Right ventricle myocardium inferior (tissue), 1 donor: ENCODE results near the gene TBC1D5. TPM values are rescaled to one million over a fixed set of nuclear protein-coding genes. Genes with fewer than 3 reads are reported as not detected.
"Not testable (repeated sequence)": the region's sequence is repeated elsewhere in the genome, so short reads cannot be mapped to it uniquely, and the experiment has no call there.

Experiments used
- ATAC-seq: fragments of 200-7000 bp; cut with Tn5 transposase; one replicate; pipeline ENCODE4 v1.9.1; 2020; ENCODE audit warnings: mild to moderate bottlenecking, moderate library complexity
- DNase-seq: peaks from one replicate; pipeline ENCODE4 v3.0.0; 2021; ENCODE audit errors: missing footprints
- intact Hi-C: fragments of 100-400 bp; cut with DNase I; formaldehyde crosslinking; loops from one replicate; pipeline ENCODE4 v1.11.0; 2022
- total RNA-seq: library from RNA; stranded (reverse); fragmentation: NEBNext Ultra II Directional; extraction: Animal tissue kit (Norgen Biotek cat#: 25700); gene quantifications from one replicate; pipeline ENCODE4 v1.2.1, GENCODE V29; 2021
- donor health status: DM: no; HTN: yes; CAD: no; lungs with severe emphysema.

Gene TBC1D5
- total RNA-seq, 1 donor from 2014 or later, result 34.4 TPM

DNA sequence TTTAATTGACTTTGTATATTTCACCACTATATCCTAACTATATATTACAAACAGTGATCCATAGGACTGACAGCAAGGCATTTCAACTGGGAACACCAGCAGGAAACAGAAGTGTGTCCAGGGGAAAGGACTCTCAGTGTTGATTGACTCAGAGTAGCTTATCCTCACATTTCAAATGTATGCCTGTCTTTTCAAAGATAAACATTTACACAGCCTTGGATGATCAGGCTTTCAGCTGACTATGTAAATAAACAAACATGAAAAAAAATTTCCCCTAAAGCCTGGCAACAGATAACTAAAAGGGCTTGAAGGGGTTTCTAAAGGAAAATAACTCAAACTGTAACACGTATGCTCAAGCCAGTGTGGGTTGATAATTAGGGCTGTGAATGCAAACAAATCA lies 321.8 kb downstream of the TBC1D5 start:
- no peak for ATAC-seq
- intact Hi-C loops, result no loop called here
- DNase-seq, result no peak

DNA sequence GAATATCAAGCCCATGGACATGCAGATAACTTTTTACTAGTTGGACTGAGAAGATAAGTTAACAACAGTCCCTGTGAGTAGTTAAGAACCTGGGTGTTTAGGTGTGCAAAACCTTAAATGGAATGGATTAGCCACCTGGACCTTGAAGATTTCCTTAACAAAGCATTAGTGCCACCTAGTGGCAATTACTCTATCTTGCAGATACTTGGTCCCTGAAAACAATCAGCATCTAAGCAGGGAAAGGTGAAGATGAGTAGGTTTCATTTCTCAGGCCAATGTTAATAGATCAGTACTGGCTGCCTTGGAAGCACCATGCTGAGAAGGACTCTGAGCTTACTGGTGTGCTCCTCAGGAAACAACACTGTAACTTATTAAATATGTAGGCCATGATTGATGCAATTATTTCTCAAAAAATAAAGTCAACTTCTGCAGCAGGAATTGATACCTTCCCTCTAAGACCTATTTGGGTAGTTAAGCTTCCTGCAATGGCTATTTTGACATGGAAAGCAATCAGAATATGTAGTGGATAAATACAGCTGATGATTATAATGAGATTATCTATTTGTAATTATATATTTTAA lies 329.4 kb downstream of the TBC1D5 start:
- intact Hi-C loops, result loop anchor here (1.0 to 10.0 kb wide), 2 partner anchors 154 to 808 kb away; partner anchors contain the start of gene DAZL
- no peak for DNase-seq
- no peak for ATAC-seq

DNA sequence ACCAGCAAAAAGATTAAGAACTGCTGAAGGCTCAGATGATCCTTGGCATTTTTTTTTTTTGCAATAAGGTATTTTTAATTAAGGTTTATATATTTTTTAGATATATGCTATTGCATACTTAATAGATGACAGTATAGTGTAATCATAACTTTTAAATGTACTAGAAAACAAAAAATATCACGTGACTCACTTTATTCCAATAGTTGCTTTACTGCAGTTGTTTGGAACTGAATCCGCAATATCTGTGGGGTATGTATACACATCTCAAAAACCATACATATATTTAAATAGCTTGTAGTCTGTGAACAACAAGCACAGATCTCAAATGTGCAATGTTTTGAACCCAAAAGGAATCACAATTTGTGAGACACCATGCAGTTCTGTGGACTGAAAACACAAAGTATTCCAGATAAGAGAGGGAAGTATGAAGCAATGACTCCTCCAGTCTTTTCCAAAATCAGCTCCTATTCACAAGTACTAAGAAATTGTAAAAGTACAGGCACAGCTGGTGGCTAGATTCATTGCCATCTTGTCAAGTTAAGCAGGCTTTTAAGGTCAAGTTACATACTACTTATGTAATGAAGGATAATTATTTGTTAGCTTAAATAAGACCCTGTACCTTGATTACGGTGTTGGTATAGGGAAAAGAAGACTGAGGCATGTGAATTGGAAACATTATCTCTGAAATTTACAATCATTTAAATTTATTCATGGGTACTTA lies 331.1 kb downstream of the TBC1D5 start:
- ATAC-seq (peak; percentile 79), DNase-seq (no peak)
- intact Hi-C loops, result loop anchor here (10.0 kb wide), 1 partner anchor 807 kb away; the partner anchor contains the start of gene DAZL

DNA sequence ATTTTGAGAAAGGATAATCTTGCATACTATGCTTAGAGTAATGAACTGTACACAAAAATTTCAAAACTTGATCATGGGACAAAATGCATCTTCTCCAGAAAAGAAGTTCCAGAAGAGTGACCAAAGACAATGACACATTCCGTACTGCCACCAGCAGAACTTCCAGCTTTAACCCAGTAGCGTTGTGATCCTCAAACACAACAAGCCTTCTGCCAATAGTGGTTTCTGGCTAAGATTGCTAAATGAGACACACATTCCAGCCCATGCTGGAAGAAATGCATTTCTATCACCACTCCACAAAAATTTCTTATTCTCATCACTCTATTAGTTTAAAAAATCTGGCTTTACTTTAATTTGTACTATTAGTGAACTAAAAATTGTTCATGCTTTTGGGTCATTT lies 334.9 kb downstream of the TBC1D5 start:
- no peak for ATAC-seq

DNA sequence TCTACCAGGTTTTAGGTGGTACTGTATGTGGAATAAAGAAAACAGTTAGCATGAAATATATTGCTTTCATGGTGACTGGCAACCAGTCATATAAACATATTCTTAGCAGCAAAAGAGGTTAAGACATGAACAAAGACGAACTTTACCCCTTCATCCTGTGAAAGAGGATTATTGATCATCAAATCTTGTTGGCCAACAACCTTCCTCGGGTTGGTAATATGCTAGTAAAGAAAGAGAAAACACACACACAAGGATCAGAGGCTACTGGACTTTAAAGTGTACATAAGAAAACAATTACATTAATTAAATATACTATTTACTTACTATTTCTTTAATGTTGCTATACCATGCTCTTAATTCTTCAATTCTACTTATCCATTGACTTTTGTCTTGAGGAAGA lies 337.9 kb downstream of the TBC1D5 start:
- ATAC-seq, result no peak
- intact Hi-C loops, result no loop called here
- no peak for DNase-seq

More for the DNA sequence above, 334.9 kb downstream of the TBC1D5 start:
- DNase-seq, result no peak
- intact Hi-C loops, result no loop called here

DNA sequence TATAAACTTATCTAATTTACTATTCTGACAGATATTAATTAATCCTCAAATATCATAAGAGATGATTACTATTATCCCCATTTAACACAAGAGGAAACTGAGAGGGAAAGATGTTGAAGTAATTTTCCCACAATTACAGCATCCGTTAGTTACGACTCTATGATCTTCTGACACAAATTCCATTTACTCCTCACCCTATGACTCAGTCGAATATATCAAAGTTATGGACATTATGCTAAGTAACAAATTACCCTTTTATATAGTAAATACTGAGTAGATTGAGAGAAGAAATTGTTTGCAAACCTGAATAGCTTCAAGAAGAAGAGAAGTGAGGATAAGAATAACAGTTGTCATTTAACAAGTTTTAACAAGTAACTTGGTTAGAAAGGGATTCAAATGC lies 340.0 kb downstream of the TBC1D5 start:
- intact Hi-C loops, result no loop called here
- DNase-seq, result no peak
- no peak for ATAC-seq

DNA sequence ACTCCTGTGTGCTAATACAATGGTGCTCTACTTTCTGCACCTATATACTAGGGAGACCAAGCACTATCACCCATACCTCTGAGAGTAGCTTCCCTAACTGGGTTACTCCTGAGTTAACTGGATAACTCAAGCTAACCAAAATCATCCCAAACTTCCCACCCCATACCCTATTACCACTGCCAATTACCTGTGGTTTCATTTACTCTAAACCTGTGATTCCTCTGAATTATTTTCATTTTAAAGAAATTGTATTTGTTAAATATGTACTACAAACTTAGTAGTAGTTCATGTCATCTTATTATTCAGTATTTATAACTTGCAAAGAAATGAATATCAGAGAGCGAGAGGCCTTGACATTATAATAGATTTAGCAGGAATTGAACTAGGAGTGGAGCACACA lies 340.5 kb downstream of the TBC1D5 start:
- no peak for DNase-seq
- intact Hi-C loops, result no loop called here
- no peak for ATAC-seq

DNA sequence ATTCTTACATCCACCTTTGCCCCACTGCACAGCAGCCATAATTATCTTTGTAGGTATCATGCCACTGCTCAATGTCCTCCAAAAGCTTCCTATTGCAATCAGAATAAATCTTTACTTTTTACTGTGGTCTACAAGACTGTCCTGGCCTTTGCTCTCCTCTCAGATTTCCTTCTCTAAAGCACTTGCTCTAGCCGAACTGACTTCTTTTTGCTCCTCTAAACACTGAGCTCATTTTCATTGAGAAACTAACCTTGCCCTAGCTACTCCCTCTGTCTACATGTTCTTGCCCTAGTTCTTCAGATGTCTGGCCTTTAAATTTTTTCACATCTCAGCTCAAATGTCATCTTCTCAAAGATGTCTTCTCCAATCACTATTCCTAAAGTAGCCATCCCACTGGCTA lies 342.8 kb downstream of the TBC1D5 start:
- intact Hi-C loops, result no loop called here

DNA sequence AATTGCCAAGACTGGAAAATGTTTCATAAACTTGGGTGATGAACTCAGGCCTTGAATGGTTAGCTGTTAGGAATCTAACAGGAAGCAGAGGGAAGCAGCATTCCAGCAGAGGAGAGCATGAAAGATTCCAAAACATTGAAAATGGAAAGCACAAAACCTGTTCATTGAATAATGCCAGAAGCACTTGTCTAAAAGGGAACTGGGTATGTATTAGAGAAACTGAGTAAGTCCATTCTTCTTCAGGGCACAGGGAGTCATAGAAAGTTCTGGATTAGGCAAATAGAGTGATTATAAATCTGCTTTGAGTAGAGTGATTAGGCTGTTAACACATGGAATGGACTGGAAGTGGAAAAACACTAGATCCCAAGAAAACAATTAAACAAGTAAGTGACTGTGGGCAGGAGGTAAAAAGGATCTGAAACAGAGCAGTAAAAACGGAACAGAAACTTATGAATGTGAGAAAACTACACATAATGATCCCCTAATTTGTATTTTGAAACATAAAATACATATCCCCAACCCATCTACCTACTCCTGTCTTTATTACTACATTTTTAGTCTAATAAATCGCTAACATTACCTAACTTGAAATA lies 343.4 kb downstream of the TBC1D5 start:
- DNase-seq, result no peak
- intact Hi-C loops, result no loop called here
- no peak for ATAC-seq

More for the DNA sequence above, 342.8 kb downstream of the TBC1D5 start:
- no peak for DNase-seq
- no peak for ATAC-seq

DNA sequence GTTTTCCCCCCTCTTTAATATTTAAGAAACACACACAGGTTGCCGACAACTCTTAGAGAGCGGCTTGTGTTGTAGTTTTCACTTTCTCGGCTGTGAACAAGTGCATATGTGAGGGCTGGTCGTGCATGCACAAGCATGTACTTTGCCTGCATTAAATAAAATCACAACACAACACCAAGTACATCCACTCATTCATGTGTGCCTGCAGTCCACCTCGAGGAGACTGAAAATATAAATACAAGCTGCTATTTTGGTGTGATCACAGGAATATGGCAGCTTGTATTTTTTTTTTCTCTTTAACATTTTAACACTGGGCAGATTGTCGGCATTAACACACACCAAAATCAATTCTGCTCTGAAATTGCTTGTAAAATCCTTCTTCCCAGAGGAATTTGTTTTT lies 346.4 kb downstream of the TBC1D5 start:
- intact Hi-C loops, result no loop called here
- ATAC-seq, result no peak

DNA sequence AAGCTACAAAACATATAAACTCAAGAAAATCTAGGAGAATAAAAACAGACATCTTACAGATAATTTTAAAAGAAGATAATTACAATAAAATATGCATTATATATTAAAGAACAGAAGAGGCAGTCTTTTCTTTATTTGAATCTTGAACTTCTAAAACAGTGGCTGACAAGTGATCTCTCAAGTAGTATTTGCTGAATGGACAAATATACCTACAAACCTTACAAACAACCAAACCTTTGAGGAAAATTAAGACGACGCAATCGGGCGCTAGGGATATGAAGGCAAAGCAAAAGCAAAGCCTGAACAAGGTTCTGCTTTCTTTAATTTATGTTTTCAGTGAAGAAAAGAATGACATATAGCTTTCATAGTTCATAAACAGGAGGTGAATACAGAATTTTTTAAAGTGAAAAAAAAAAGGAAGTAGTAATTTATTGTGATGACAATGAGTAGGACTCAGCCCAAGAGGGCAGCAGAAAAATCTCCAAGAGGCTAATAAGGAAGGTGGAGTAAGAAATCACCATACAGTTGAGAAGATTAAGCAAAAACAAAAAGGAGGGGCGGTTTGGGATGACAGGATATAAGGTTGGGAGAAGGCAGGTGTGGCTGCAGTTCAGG lies 347.8 kb downstream of the TBC1D5 start:
- DNase-seq, result no peak
- intact Hi-C loops, result no loop called here
- no peak for ATAC-seq

More for the DNA sequence above, 346.4 kb downstream of the TBC1D5 start:
- no peak for DNase-seq

DNA sequence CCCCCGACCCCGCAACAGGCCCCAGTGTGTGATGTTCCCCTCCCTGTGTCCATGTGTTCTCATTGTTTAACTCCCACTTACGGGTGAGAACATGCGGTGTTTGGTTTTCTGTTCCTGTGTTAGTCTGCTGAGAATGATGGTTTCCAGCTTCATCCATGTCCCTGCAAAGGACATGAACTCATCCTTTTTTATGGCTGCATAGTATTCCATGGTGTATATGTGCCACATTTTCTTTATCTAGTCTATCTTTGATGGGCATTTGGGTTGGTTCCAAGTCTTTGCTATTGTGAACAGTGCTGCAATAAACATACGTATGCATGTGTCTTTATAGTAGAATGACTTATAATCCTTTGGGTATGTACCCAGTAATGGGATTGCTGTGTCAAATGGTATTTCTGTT lies 349.9 kb downstream of the TBC1D5 start:
- ATAC-seq, intact Hi-C loops, DNase-seq: not testable (repeated sequence)

DNA sequence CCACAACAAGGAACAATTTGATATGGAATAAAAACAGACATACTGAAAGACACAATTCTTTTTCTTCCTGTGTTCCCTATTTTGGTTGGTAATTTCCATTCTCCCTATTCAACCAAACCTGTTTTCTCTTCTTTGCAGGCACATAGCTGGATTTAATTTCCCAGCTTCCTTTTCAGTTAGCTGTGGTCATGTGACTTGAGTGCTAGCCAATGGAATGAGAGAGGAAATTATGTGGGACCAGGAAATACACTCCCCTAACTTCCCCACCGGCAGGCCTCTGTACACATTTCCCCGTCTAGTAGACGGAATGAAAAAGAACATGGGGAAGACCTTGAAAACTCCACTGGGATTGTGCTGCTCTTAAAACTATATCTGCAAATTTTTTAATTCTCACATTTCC lies 351.6 kb downstream of the TBC1D5 start:
- intact Hi-C loops, result no loop called here
- no peak for ATAC-seq
- no peak for DNase-seq

DNA sequence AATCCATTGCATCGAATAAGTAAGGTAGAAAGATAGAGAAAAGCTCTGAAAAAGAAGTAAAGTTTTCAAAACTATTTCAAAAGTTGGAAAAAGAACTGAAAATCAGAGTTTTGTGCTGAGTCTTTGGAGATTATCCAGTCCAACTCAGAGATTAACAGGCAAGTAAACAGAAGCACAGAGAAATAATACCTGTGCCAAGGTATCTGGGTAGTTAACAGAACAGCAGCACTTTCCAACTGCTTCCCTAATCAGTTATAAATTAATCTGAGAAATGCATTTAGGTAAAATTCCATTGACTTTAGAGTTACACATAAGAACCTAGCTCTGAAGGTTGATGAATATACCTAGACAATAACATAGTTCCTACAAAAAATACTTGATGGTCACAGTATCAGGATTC lies 355.3 kb downstream of the TBC1D5 start:
- no peak for ATAC-seq
- intact Hi-C loops, result no loop called here
- DNase-seq, result no peak

DNA sequence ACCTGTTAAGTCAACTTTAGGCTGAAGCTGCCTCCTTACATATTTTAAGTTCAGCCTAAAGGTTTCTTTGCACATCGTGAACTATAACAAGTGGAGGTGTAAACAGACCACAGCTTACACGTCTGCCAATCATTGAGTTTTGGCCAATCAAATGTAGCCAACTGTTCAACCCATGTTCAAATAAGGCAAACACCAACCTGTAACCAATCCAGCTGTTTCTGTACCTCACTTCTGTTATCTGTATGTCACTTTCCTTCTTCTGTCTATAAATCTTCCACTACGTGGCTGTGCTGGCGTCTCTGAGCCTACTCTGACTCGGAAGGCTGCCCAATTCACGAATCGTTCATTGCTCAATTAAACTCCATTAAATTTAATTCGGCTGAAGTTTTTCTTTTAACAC lies 356.0 kb downstream of the TBC1D5 start:
- ATAC-seq, result no peak
- no peak for DNase-seq
- intact Hi-C loops, result no loop called here

DNA sequence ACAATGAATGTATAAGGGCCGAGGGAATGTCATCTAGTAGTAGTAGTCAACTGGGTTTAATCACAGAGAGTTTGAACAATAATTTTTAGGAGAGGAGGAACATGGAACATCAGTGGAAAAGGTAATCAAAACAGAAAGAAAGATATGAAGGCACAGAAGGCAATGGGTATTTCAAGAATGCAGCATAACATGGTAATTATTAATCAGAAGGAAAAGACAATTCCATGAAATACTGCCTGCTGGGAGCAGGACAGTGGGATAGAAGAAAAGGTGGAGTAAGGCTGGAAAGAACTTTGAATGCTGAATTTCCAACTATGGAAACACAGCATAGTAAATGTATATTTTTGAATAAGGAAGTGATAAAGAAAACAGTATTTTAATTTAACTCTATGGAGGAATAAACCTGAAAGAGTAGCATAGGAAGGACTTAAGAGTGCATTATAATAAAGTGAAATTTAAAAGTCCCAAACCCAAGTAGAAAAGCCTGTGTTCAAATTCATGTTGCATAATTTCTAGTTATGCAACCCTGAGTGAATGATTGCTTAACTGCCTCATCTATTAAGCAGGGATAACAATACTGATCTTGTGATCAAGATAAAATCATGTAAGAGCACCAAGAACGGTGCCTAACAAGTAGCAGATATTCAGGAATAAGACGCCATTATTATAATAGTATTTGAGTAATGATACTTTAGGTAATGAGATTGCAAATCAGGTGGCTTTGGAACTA lies 357.7 kb downstream of the TBC1D5 start:
- intact Hi-C loops, result no loop called here
- ATAC-seq (peak; percentile 16), DNase-seq (no peak)

DNA sequence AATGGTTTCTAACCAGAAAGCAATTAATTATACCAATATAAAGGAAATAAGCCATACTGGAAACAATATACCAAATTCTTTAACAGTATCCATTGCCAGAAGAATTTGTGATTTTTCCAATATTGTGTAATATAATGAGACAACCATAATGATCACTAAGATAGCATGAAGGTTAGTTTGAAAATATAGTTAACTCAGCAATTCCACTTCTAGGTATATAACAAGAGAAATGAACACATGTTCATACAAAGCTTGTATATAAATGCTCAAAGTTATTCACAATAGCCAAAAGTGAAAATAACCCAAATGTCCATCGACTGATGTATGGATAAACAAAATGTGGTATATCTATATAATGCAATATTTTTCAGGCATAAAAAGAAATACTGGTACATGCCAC lies 369.1 kb downstream of the TBC1D5 start:
- no peak for ATAC-seq

DNA sequence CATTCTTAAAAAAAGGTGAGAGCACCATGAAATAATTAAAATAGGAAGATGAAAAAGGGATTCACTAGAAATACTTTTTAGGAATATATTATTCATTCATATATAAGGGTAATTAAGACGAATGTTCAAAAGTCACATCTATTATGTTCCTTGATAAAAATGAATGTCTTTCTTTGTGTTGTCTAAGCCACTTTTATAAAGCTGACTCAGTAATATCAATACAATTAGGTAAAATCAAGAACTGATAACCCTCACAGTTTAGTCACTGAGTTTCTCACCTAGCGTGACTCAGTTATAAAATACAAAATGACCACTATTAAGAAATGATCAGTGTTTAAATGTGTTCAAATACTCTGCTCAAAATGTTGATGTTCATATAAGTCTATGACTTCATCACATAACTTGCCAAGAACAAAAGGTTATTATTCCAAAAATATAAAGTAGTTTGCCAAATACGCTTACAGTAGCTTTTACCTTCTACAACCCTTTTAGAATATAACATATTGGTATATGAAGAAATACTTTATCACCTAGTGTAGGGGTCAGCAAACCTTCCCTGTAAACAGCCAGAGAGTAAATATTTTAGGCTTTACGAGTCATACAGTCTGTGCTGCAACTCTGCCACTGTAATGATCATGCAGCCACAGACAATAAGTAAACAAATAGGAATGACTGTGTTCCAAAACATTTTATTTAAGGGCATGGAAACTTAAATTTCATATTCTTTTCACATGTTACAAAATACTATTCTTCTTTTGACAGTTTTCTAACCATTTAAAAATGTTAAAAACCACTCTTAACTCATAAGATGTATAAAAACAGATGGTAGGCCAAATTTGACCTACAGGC lies 369.8 kb downstream of the TBC1D5 start:
- no peak for DNase-seq
- ATAC-seq, result no peak
- intact Hi-C loops, result no loop called here

More for the DNA sequence above, 369.1 kb downstream of the TBC1D5 start:
- intact Hi-C loops, result no loop called here
- DNase-seq, result no peak
